Spleen (tissue), 7 donors: ENCODE measurements around the gene TXNL1.

Source experiments
- CTCF ChIP-seq, 11 experiments: fragments of 200-600 bp in 7 of 11; fragments of 450-650 bp in 4 of 11; sonication (generic) in 4 of 11; IDR thresholded peaks in 8 of 11; conservative IDR thresholded peaks in 3 of 11; 1 replicate in 7 of 11; 2 replicates in 4 of 11; pipeline versions ENCODE4 v1.4.0 to v1.8.0; 2016 to 2021; ENCODE audit warnings: antibody characterized with exemption in 11 of 11, inconsistent platforms in 4 of 11, mild to moderate bottlenecking in 1 of 11
- POLR2A ChIP-seq, 3 donors: fragments of 450-650 bp; IDR thresholded peaks; one replicate each; pipeline ENCODE4 v1.5.1; 2017; ENCODE audit warnings: antibody characterized with exemption in 3 of 3, mild to moderate bottlenecking in 1 of 3
- POLR2AphosphoS5 ChIP-seq, 3 donors: sonication (generic); formaldehyde crosslinking; IDR thresholded peaks; one replicate each; pipeline ENCODE4 v1.5.1; 2017; ENCODE audit warnings: antibody characterized with exemption in 3 of 3
- donor health status: DM: no; HTN: no; CAD: no; lungs with moderate emphysema.
- donor health status: DM: no; HTN: no; CAD: no.
- donor health status: DM: no; HTN: no; CAD: no.

- no peak for TF ChIP-seq CTCF (IDR thresholded peaks at IDR 0.05 in 8 of 11, conservative IDR thresholded peaks at IDR 0.05 in 3 of 11)
- no peak for TF ChIP-seq POLR2AphosphoS5 (IDR thresholded peaks at IDR 0.05)
- TF ChIP-seq POLR2A (IDR thresholded peaks at IDR 0.05): no peak
These were observed 651 bp upstream of the TXNL1 start for GRCh38 chr18:56639104-56639381.
